Fibroblast of lung (primary cell): Measurements from ENCODE around the gene SDHB. TPM values are rescaled to one million over a fixed set of nuclear protein-coding genes. Genes with fewer than 3 reads are reported as not detected.

ENCODE experiments used
- DNase-seq, 2 donors: peaks; one replicate each; pipeline versions ENCODE4 v3.0.0 to v3.0.0-alpha.2; 2010; ENCODE audit warnings: low read depth in 2 of 2
- H2AFZ ChIP-seq: 2 replicates; pipeline ENCODE4 v1.5.1; 2012; ENCODE audit warnings: low read length, control low read depth, inconsistent platforms
- H3K27ac ChIP-seq: 2 replicates; pipeline ENCODE4 v1.5.1; 2011; ENCODE audit warnings: low read length, control low read depth; ENCODE audit not compliant: insufficient read depth
- H3K27me3 ChIP-seq: 2 replicates; pipeline ENCODE4 v1.5.1; 2011; ENCODE audit warnings: mild to moderate bottlenecking, low read length; ENCODE audit not compliant: control insufficient read depth, insufficient read depth
- H3K36me3 ChIP-seq: 2 replicates; pipeline ENCODE4 v1.5.1; 2011; ENCODE audit warnings: low read length; ENCODE audit not compliant: control insufficient read depth, insufficient read depth
- H3K4me1 ChIP-seq: 2 replicates; pipeline ENCODE4 v1.5.1; 2011; ENCODE audit warnings: low read length; ENCODE audit not compliant: control insufficient read depth, insufficient read depth; ENCODE audit errors: extremely low read depth
- H3K4me2 ChIP-seq: 2 replicates; pipeline ENCODE4 v1.5.1; 2011; ENCODE audit warnings: low read length, control low read depth; ENCODE audit not compliant: insufficient read depth; ENCODE audit errors: extremely low read depth
- H3K4me3 ChIP-seq, 4 experiments: fragments of 200-600 bp in 1 of 4; sonication (generic) in 1 of 4; replicated peaks in 1 of 4; 2 replicates each; pipeline ENCODE4 v1.5.1; 2011 to 2016; ENCODE audit warnings: low read length in 4 of 4, low read depth in 3 of 4, mild to moderate bottlenecking in 3 of 4, control low read depth in 2 of 4, inconsistent platforms in 1 of 4, mixed read lengths in 1 of 4; ENCODE audit not compliant: insufficient read depth in 1 of 4; ENCODE audit errors: control extremely low read depth in 1 of 4
- H3K79me2 ChIP-seq: 2 replicates; pipeline ENCODE4 v1.5.1; 2012; ENCODE audit warnings: mild to moderate bottlenecking, low read length, inconsistent platforms; ENCODE audit not compliant: control insufficient read depth, insufficient read depth
- H3K9ac ChIP-seq: 2 replicates; pipeline ENCODE4 v1.5.1; 2011; ENCODE audit warnings: mild to moderate bottlenecking, low read length, control low read depth; ENCODE audit not compliant: insufficient read depth
- H3K9me3 ChIP-seq: 2 replicates; pipeline ENCODE4 v1.5.1; 2012; ENCODE audit warnings: low read depth, low read length; ENCODE audit not compliant: control insufficient read depth, insufficient read depth
- H4K20me1 ChIP-seq: 2 replicates; pipeline ENCODE4 v1.5.1; 2011; ENCODE audit warnings: low read length; ENCODE audit not compliant: control insufficient read depth, insufficient read depth; ENCODE audit errors: extremely low read depth
- CTCF ChIP-seq, 2 donors: IDR thresholded peaks in 1 of 2; conservative IDR thresholded peaks in 1 of 2; 1 replicate in 1 of 2; 2 replicates in 1 of 2; pipeline ENCODE4 v1.5.1; 2011 to 2012; ENCODE audit warnings: low read length in 2 of 2, control low read depth in 1 of 2, inconsistent platforms in 1 of 2, low read depth in 1 of 2, mild to moderate bottlenecking in 1 of 2
- EZH2 ChIP-seq: IDR thresholded peaks from 2 replicates; pipeline ENCODE4 v1.5.1; 2012; ENCODE audit warnings: low read length, control low read depth, mild to moderate bottlenecking; ENCODE audit errors: missing control alignments
- polyA plus RNA-seq, 2 donors: library from polyadenylated mRNA; depleted of rRNA in 1 of 2; stranded (reverse) in 1 of 2; unstranded in 1 of 2; fragments of >200 nt; gene quantifications; 2 replicates each; pipeline ENCODE4 v1.2.1, GENCODE V29; 2011 to 2012; ENCODE audit warnings: missing spikeins in 1 of 2
- total RNA-seq: library from RNA; depleted of rRNA; stranded (reverse); fragments of >200 nt; gene quantifications from 2 replicates; pipeline ENCODE4 v1.2.1, GENCODE V29; 2014

Gene SDHB
- total and polyA plus RNA-seq, 2 donors (not counting 1 experiment from before 2014, with no cell fraction given), result 136 to 170 TPM

- no peaks in the 10 kb centered on the region for H4K20me1 ChIP-seq
- no peak for TF ChIP-seq EZH2
- TF ChIP-seq CTCF (conservative IDR thresholded peaks at IDR 0.05 in 1 of 2, IDR thresholded peaks at IDR 0.05 in 1 of 2; ENCODE audit: low read depth in 1 of 2, low read length in 2 of 2), result no peak
- H3K27me3 ChIP-seq, result no peaks in the 10 kb centered on the region
- peaks cover 21% of the 10 kb centered on the region for H3K4me1 ChIP-seq
- H3K27ac ChIP-seq, result no peak overlapping the region
- DNase-seq, result no peak
- no peak overlapping the region for H3K9ac ChIP-seq
- no peaks in the 10 kb centered on the region for H3K9me3 ChIP-seq
- no peak overlapping the region for H3K4me3 ChIP-seq
- peaks cover 10% of the 10 kb centered on the region for H3K79me2 ChIP-seq
- peaks cover 1% of the 10 kb centered on the region for H3K36me3 ChIP-seq
- H2AFZ ChIP-seq, result no peak overlapping the region
- H3K4me2 ChIP-seq, result no peak overlapping the region
Observed at GRCh38 chr1:16976966-16977365, 76.9 kb downstream of the SDHB start.

- Histone ChIP-seq H4K20me1 (no peaks in the 10 kb centered on the region), H3K9ac (no peak overlapping the region), H3K79me2 (peaks cover 10% of the 10 kb centered on the region)
Observed at GRCh38 chr1:16975838-16976237, 78.0 kb downstream of the SDHB start.

DNA sequence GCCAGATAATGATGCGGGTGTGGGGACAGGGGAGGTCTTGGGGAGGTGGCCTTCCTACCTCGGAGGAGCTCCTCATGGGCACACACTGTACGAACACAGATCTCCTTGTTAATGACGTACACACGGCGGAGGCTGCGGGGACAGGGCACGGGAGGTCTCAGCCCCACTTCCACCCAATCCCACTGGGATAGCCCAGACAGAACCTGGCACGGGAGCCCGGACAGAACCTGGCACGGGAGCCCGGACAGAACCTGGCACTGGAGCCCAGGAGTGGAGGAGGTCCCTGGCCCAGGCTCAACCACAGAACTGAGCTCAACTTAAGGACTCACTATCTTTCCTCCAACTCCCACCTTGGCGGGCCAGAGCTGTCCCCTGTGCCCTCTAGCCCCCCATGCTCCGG lies 78.6 kb downstream of the SDHB start:
- Histone ChIP-seq H3K27me3 (no peaks in the 10 kb centered on the region), H3K4me2 (no peak overlapping the region), H3K27ac (no peak overlapping the region), H3K9ac (no peak overlapping the region), H2AFZ (no peak overlapping the region), H3K9me3 (no peaks in the 10 kb centered on the region), H3K36me3 (peaks cover 5% of the 10 kb centered on the region), H3K79me2 (peaks cover 10% of the 10 kb centered on the region), H3K4me3 (no peak overlapping the region), H3K4me1 (peaks cover 16% of the 10 kb centered on the region), H4K20me1 (no peaks in the 10 kb centered on the region)
- TF ChIP-seq EZH2, result no peak
- TF ChIP-seq CTCF (conservative IDR thresholded peaks at IDR 0.05 in 1 of 2, IDR thresholded peaks at IDR 0.05 in 1 of 2; ENCODE audit: low read depth in 1 of 2, low read length in 2 of 2), result no peak
- DNase-seq, result no peak

More at GRCh38 chr1:16975838-16976237, 78.0 kb downstream of the SDHB start:
- H3K36me3 ChIP-seq, result peaks cover 5% of the 10 kb centered on the region
- H3K4me2 ChIP-seq, result no peak overlapping the region
- no peak overlapping the region for H3K27ac ChIP-seq
- DNase-seq, result no peak
- TF ChIP-seq CTCF (conservative IDR thresholded peaks at IDR 0.05 in 1 of 2, IDR thresholded peaks at IDR 0.05 in 1 of 2; ENCODE audit: low read depth in 1 of 2, low read length in 2 of 2) (no peak), EZH2 (no peak)
- no peak overlapping the region for H2AFZ ChIP-seq
- no peak overlapping the region for H3K4me3 ChIP-seq
- H3K9me3 ChIP-seq, result no peaks in the 10 kb centered on the region
- H3K27me3 ChIP-seq, result no peaks in the 10 kb centered on the region
- peaks cover 19% of the 10 kb centered on the region for H3K4me1 ChIP-seq
